ENCODE data around the gene LST1. TPM values are rescaled to one million over a fixed set of nuclear protein-coding genes. Genes with fewer than 3 reads are reported as not detected.

LST1 gene
- total RNA-seq, 3 donors from 2014 or later (not counting 1 experiment from before 2014, with no cell fraction given), result 25.4 to 120 (median 50.5) TPM

- Mint-ChIP-seq H3K36me3 (peaks cover 30% of the 10 kb centered on the region), H3K4me3 (peak overlapping the region; percentile 99), H3K9me3 (no peaks in the 10 kb centered on the region), H3K27me3 (ENCODE audit: low read depth in 2 of 2) (no peaks in the 10 kb centered on the region), H3K27ac (peak overlapping the region; percentile 94 to 96), H3K4me1 (peaks cover 49 to 54% of the 10 kb centered on the region in 2 donors)
- Histone ChIP-seq H3K36me3 (ENCODE audit: control insufficient read depth, insufficient read depth, low read length) (peaks cover 37% of the 10 kb centered on the region), H3K4me3 (ENCODE audit: low read length) (peak overlapping the region; percentile 77), H3K27ac (ENCODE audit: low read length) (peak overlapping the region; percentile 92), H3K27me3 (ENCODE audit: control insufficient read depth, insufficient read depth, low read length) (no peaks in the 10 kb centered on the region), H3K4me1 (ENCODE audit: control insufficient read depth, insufficient read depth, low read length) (peaks cover 29% of the 10 kb centered on the region), H3K9me3 (ENCODE audit: control insufficient read depth, insufficient read depth, low read length) (no peaks in the 10 kb centered on the region)
- peak; percentile 54 to 70 (median 56) for ATAC-seq
- WGBS (ENCODE audit: insufficient coverage), result 0% methylated on average over 18 of the region's 21 CpGs
- no peak for TF ChIP-seq CTCF (IDR thresholded peaks at IDR 0.05)
- DNase-seq, result peak; percentile 65 to 87
- intact Hi-C loops (cut with micrococcal nuclease), result loop anchor here (1.0 to 10.0 kb wide), 5 partner anchors 48 to 291 kb away; partner anchors contain the start of genes CLIC1, CSNK2B, LY6G5B and PRRC2A
Observed at GRCh38 chr6:31541059-31541657, 44.9 kb upstream of the LST1 start.

- peaks cover 24% of the 10 kb centered on the region for H3K36me3 Mint-ChIP-seq
- Histone ChIP-seq H3K36me3 (ENCODE audit: control insufficient read depth, insufficient read depth, low read length) (peaks cover 29% of the 10 kb centered on the region), H3K9me3 (ENCODE audit: control insufficient read depth, insufficient read depth, low read length) (no peaks in the 10 kb centered on the region), H3K27ac (ENCODE audit: low read length) (peak within 1 kb of the TSS; percentile 92), H3K4me3 (ENCODE audit: low read length) (peak within 1 kb of the TSS; percentile 77), H3K4me1 (ENCODE audit: control insufficient read depth, insufficient read depth, low read length) (peaks cover 36% of the 10 kb centered on the region), H3K27me3 (ENCODE audit: control insufficient read depth, insufficient read depth, low read length) (no peaks in the 10 kb centered on the region)
- ATAC-seq (peak; percentile 69 to 86 (median 77)), DNase-seq (peak; percentile 85 to 99)
- under 1% methylated on average over 43 of the region's 43 CpGs for whole genome bisulfite sequencing (ENCODE audit: insufficient coverage)
- peaks cover 49 to 56% of the 10 kb centered on the region in 2 donors for H3K4me1 Mint-ChIP-seq
- TF ChIP-seq CTCF (IDR thresholded peaks at IDR 0.05), result no peak
- H3K4me3 Mint-ChIP-seq, result peak within 1 kb of the TSS; percentile 99
- no peaks in the 10 kb centered on the region for H3K9me3 Mint-ChIP-seq
- intact Hi-C loops (cut with micrococcal nuclease), result loop anchor here (1.0 to 10.0 kb wide), 5 partner anchors 49 to 290 kb away; partner anchors contain the start of genes CLIC1, CSNK2B, LY6G5B and PRRC2A
- no peaks in the 10 kb centered on the region for H3K27me3 Mint-ChIP-seq (ENCODE audit: low read depth in 2 of 2)
- H3K27ac Mint-ChIP-seq, result peak within 1 kb of the TSS; percentile 94 to 96
Observed at GRCh38 chr6:31541658-31542521, 44.2 kb upstream of the LST1 start, which contains the start of gene DDX39B. Gene DDX39B, minus strand, starts transcription at chr6:31542003. Its CDS starts 1,471 bp downstream, at chr6:31540532.

GRCh38 chr6:31543639-31544038 is 42.4 kb upstream of the LST1 start:
- peaks cover 19% of the 10 kb centered on the region for H3K36me3 Mint-ChIP-seq
- H3K4me3 Mint-ChIP-seq, result no peak overlapping the region
- DNase-seq, result no peak
- Histone ChIP-seq H3K4me1 (ENCODE audit: control insufficient read depth, insufficient read depth, low read length) (peaks cover 50% of the 10 kb centered on the region), H3K9me3 (ENCODE audit: control insufficient read depth, insufficient read depth, low read length) (no peaks in the 10 kb centered on the region), H3K27ac (ENCODE audit: low read length) (no peak overlapping the region), H3K4me3 (ENCODE audit: low read length) (no peak overlapping the region), H3K27me3 (ENCODE audit: control insufficient read depth, insufficient read depth, low read length) (no peaks in the 10 kb centered on the region), H3K36me3 (ENCODE audit: control insufficient read depth, insufficient read depth, low read length) (peaks cover 17% of the 10 kb centered on the region)
- no peaks in the 10 kb centered on the region for H3K9me3 Mint-ChIP-seq
- peaks cover 62 to 63% of the 10 kb centered on the region in 2 donors for H3K4me1 Mint-ChIP-seq
- peak overlapping the region in 1 of 2 donors; percentile 96 for H3K27ac Mint-ChIP-seq
- 100% methylated on average over 5 of the region's 6 CpGs for WGBS (ENCODE audit: insufficient coverage)
- TF ChIP-seq CTCF (IDR thresholded peaks at IDR 0.05), result no peak
- intact Hi-C loops (cut with micrococcal nuclease), result loop anchor here (5.0 to 10.0 kb wide), 3 partner anchors 124 to 289 kb away; partner anchors contain the start of genes CLIC1, CSNK2B and LY6G5B
- ATAC-seq, result no peak
- H3K27me3 Mint-ChIP-seq (ENCODE audit: low read depth in 2 of 2), result no peaks in the 10 kb centered on the region

Data from natural killer cell (primary cell).